AG20443 (cell line): ENCODE results near the gene PDE9A.
A peak's percentile ranks its signal among the peaks of the same experiment; 100 is the strongest.
"Not testable (repeated sequence)": the region's sequence is repeated elsewhere in the genome, so short reads cannot be mapped to it uniquely, and the experiment has no call there.

Experiments
- DNase-seq: peaks from one replicate; pipeline ENCODE4 v3.0.0; 2012; ENCODE audit warnings: low spot score, mixed read lengths

Gene PDE9A

DNA sequence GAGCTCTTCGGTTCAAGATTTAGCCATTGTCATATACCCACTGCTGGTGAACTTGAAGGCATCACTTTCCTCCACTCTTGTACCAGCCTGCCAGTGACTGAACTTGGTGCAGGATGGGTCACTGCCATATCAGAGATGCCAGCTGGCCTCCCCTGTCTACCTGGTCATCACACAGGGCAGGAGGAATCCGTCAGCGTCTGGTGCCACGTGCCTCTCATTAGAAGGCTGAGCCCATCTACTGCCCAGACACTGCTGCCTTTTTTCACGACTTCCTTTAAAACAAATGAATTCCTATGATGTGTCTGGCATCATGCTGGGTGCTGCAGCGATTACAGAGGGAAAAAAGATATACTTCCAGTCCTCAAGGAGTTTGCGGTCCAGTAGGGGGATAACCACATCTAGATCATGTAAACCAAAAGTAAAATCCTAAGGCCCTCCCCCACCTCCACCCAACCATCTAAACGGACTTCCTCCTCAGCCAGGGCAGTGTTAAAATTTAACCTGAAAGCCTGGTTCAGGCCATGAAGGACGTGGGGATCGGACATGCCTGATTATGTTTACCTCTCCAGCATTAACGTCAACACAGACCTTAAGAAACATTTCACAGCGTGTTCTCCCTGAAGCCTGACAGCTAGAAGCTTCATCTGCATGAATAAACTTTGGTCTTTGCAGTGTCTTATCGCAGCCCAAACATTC is 29.2 kb upstream of the PDE9A start:
- DNase-seq: no peak

DNA sequence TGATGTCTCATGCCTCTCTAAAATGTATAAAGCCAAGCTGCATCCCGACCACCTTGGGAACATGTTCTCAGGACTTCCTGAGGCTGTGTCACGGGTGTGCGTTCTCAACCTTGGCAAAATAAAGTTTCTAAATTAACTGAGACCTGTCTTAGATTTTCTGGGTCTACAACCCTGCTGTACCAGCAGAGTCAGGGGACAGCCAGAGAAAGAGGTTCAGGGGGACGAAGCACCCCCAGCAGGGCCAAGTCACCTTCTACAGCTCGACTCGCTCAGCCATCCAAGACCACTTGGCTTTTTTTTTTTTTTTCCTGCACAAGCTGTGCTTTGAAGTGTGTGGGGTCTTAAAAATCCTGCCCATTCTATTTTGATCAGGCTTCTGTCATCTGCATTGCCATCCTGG is 28.5 kb upstream of the PDE9A start:
- DNase-seq: no peak

DNA sequence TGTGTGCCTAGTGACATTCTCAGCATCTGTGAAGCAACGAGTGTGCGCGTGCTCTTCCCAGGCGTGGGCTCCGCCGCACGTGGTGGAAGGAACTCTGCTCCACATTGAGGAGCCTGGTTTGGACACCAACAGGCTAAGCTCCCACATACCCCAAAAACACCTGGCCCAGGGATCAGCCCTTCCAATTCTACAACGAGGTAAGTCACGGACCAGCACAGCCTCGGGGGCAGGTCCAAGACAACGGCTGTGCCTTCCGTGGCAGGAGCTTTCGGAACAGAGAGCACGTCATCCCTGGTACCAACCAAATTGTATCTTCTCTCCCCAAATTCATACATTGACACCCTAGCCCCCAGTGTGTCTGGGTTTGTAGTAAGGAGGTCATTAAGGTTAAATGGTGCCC is 27.2 kb upstream of the PDE9A start:
- no peak for DNase-seq

DNA sequence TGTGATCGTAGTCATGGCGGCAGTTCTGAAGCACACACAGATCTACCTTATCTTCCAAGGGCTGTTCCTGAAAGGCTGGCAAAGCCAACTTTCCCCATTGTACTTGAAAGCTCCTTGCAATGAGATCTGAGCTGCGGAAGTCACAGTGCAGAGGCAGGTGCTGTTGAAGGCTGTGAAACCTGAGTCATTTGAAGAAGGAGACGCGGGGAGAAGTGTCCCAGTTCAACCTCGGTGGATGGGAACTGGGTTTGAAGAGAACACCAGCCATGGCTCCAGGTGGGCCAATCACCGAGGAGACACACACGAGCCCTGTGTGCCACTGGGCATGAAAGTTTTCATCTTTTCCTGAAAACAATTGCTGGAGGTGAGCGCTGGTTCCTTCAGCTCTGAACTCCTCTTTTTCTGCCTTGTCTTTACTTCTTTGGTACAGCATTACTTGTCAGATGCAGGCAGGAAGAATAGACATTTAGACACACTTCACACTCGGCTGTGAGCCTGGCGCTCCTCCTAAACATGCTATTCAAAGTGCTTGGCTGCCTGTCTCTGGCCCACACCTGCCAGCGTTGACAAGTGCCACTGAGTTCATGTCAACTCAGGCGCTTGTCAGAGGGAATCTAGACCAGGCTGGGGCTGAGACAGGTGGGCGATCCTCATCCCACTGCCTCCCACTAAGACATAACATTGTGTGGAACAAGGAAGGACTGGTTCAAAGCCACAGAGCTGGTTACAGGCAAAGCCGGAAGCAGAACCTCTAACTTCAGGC is 25.7 kb upstream of the PDE9A start:
- DNase-seq: no peak

DNA sequence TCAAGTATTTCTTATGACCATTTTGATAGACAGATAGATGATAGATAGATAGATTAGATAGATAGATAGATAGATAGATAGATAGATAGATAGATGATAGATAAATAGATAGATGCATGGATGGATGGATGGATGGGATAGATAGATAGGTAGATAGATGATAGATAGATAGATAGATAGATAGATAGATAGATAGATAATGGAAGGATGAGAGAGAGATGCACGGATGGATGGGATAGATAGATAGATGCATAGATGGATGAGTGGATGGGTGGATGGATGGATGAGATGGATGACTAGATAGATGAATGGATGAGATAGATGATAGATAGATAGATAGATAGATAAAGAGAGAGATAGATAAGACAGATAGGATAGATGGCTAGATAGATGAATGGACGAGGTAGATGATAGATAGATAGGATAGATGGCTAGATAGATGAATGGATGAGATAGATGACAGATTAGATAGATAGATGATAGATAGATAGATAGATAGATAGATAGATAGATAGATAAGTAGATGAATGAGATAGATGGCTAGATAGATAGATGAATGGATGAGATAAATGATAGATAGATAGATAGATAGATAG is 24.9 kb upstream of the PDE9A start:
- DNase-seq: not testable (repeated sequence)

DNA sequence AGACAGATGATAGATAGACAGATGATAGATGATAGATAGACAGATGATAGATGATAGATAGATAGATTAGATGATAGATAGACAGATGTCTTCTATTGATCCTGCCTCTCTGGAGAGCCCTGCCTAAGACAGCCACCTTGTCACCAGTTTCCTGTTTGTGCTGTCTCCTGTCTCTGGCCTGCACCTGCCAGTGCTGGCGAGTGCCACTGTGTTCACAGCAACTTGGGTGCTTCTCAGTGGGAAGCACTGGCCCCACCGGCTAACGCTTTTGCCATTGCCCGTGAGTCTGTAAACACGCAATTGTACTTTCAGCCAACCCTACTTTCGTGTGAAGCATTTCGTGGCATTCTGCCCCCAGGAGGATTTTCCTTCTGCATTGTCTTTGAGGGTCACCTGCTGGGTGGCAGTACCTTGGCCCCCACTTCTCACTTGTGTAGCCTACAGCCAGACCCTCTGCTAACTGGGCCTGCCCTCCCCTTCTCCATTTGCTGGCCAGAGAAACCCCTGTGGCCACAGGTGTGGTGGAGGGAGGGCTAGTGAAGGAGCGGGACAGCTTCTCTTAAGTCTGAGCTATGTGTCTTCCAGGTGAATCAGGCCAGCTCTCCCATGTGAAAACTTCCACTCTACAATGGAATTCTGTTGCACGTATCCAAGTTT is 23.4 kb upstream of the PDE9A start:
- DNase-seq: no peak

DNA sequence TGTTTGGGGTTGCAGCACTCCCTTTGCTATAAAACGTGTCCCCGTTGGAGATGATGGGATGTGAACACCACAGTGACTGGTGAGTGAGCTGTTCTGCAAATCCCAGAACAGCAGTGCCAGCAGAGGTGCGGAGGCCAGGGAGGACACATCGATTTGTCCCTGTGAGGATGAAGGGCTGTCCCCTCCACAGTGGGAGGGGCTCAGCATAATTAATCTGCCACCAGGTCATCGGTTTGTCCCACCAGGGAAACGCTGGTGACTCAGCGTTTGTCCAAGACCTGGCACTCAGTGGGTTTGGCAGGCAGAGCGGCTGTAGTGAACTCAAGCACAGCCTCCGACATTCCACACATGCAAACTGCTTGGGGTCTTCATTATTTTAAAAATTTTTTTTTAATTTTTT is 22.8 kb upstream of the PDE9A start:
- DNase-seq: no peak

DNA sequence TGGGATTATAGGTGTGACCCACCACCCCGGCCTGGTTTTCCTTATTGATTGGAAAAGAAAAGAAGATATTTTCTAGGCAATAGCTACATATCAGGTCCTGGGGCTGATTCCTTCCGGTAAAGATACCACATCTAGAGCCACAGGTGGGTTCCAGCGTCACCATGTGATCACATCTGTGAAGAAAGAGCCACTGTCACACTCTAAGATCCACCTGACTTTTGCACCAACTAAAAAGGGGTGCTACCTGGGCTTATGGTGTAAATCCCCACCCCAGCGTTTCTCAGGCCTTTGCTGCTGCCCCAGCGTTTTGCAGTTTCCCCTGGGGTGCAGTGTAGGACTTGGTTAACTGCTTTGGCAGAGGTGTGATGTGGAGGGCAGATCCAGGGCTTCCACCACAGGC is 22.3 kb upstream of the PDE9A start:
- no peak for DNase-seq

DNA sequence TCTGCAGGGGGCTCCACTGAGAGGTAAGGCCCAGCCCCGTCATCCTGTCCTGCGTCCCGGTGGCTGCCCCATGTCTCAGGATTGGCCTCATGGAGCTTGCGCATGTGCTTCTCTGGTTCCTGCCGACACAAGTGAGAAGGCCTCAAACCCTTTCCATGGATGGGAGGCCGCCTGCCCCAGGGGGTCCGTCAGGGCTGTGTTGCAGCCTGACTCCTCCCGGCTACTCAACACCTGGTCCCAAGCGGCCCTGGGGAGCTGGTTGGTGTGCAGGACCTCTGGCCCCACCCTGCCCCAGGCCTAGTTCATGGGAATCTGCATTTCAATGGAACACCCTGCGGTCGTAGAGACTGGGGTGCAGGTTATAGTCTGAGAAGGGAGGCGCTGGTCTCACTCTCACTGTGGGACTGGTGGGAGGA is 21.1 kb upstream of the PDE9A start:
- DNase-seq: no peak

DNA sequence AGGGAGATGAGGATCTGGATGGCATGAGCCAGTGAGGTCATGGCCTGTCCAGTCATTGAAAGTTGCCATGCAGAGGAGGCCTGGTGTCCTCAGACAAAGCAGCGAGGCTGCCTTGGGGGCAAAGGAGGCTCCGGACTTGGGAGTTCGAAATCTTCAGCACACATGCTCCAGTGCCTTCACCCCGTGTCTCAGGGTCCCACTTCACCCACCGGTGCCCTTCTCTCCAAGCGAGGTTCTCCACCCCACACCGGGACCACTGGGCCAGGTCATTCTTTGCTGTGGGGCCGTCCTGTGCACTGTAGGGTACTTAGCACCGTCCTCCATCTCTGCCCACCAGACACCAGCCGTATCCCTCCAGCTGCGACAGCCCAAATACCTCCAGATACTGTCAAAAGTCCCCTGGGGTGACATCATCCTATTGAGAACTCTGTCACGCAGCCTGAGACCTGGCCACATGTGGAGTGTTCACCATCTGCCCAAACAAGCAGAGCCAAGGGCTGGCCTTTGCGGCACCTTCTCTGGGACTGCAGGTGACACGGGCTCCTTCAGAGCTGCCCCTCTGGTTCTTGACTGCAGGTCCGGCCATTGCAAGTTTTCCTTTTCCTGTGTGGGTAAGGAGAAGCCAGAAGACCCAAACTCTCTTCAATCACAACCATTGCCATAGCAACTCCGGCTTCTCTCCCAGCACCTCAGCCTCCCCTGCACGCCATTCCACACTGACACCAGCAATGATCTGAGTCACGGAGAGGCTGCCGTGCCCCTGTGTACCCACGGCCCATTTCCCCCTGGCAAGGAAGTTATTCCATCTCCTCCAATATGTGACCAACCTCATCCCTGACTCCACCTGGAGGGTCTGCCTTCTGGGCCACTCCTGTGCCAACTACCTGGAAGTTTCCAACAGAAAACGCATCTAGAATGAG is 20.4 kb upstream of the PDE9A start:
- DNase-seq: no peak

DNA sequence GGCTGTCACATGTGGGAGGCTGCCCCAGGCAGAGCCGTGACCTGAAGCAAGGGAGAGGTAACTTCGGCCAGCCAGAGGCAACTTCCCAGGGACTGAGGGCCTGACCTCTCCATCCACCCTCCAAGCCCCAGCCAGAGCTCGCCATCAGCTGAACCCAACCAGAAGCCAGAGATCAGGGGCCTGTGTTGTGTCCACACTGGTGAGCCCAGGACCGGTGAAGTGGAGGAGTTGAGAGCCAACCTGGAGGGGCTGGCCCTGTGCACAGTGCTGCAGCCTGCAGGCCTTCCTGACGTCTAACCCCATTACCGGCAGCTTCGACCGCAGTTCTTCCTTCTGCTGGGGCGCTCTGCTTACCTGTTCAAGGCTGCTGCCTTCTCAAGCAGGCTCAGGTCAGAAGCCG is 19.6 kb upstream of the PDE9A start:
- DNase-seq: no peak

DNA sequence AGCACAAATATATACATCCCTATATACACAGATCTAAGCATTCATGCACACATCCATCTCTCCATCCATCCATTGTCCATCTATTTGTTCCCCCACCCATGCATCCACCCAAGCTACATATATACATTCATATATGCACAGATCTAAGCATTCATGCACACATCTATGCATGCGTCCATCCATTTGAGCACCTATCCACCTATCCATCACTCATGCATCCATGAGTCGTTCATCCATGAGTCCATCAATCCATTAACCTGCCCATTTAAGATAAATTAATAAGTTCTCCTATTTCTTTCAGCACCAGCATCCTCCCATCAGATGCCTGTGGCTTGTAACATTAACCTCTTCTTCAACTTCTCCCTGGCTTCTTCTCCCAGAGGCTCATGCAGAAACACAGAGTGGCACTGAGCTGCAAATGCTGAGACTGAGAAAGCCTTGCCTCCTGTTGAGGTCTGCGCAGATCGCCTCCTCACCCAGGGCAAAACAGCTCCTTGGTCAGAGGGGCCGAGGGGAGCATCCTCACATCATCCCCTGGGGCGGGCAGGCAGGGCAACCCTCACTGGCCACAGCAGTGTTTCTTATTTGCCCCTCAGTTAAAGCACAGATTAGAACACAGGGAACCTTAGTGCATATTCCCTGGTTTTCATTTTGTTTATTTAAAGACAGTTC is 17.4 kb upstream of the PDE9A start:
- no peak for DNase-seq

DNA sequence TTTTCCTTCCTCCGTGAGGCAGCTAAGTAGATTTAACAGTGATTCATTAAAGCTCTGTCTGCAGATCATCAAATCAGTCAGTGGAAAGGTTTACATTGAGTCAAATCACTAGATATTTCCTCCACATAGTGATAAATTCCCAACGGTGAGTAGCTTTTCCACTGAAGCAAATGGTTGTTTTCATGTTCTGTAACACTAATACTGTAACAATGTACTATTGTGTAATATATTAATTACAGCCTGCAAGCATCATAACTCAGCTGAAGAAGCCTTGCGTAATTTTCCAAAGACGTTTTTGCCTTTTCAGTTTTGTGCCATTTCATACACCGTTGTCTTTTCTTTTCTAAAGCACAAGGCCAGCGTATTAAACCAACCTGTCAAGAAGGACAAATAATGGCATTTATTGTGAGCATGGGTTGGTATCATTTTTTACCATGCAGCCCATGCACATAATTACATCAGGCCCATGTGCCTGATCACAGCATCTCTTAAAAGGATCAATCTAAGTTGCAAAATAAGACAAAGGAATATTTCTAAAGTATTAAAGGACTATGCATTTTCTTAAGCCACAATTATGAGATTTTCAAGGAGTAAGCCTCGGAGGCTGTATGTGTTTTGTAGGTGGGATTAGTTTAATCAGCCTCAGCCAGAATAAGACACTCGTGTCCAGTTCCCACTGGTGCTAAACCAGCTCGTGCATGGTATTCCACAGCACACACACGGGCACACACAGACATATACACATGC is 16.7 kb upstream of the PDE9A start:
- peak; percentile 65 for DNase-seq

DNA sequence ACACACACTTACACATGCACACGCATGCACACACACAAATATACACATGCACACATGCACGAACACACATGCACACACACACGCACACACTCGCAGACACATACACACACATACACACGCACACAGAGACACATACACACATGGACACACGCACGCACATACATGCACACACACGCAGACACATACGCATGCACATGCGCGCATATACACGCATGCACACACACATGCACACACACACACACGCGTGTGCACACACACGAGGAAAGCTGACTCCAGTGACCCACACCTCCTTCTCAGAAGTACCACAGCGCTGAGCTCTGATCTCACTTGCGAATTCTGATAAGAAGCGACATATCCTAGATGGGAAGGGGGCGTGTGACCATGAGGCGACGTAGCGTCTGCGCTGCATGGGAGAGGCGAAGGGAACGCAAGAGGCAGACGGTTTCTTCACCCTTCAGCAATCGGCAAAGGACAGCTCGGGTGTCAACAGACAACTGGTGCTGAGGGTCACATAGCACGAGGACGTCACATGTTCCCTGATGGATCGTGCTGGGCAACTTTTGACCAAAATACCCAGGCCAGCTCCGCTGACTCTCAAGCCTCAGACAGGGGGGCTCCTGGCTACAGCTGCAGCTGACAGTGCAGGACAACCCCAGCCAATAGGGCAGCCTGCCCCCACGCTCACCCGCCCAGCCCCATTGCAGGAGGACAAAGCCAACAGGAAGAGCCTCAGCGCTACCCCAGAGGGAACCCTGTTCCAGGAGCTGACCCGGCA is 16.0 kb upstream of the PDE9A start:
- no peak for DNase-seq

DNA sequence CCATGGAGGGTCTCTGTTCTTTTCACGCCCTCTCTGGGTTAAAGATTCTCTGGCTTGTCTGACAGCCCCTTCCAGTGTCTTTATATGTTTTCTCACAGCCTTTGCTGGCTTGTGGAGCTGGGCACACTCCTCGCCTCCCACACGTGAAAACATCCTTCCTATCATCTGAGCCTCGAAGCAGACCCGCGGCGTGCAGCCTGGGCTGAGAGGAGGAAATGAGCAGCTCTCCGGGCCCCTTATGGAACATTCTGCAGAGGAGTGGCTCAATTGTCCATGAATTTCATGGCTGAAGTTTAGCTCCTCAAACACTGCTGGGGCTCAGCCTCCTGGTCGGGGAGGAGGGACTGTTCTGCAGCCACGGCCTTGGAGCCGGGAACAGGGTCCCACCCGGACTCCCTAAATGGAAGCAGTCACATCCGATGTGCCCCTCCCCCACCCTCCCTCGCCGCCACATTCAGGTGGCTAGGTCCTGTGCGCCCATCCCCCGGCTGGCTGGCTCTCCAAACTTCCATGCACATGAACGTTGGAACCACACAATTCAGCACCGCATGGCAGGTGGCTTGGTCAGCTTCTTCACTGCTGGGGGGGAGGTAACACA is 15.1 kb upstream of the PDE9A start:
- DNase-seq: no peak

DNA sequence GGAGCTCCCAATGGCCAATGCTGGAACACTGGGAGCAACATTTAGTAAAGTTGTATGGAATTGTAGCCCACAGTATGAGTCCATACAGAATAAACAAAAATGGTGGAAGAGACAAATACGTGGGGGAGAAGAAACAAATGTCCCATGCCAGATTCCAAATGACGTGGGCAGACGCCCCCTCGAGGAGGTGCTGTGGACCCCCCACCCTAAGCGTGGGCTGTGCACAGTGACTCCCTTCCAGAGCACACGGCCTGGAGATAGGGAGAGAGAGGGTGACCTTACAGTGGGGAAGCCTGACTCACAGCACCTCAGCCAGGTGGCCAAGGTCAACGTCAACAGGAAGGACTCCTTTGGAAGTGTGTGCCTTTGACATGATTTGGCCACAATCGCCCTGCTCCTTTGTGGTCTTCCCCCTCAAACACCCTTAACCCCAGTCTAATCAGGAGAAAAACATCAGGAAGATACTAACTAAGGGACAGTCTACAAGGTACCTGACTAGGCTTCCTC is 13.7 kb upstream of the PDE9A start:
- DNase-seq: no peak

DNA sequence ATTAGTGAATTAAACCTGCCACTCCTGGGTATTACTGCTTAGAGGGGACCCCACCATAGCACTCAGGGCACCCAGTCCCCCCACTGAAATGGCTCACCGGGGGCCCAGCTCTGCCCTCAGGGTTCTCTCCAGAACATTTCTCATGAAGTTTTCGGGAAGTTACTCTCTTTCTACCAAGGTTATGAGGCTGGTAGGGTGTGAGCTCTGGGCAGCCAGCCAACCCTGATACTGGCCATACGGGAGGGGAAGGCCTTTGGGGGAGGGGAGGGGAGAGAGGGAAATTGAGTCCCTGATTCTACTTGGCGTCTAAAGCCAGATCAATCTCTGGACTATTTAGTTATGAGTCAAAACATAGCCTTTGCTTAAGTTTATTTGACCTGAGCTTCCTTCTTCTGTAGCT is 12.9 kb upstream of the PDE9A start:
- no peak for DNase-seq

DNA sequence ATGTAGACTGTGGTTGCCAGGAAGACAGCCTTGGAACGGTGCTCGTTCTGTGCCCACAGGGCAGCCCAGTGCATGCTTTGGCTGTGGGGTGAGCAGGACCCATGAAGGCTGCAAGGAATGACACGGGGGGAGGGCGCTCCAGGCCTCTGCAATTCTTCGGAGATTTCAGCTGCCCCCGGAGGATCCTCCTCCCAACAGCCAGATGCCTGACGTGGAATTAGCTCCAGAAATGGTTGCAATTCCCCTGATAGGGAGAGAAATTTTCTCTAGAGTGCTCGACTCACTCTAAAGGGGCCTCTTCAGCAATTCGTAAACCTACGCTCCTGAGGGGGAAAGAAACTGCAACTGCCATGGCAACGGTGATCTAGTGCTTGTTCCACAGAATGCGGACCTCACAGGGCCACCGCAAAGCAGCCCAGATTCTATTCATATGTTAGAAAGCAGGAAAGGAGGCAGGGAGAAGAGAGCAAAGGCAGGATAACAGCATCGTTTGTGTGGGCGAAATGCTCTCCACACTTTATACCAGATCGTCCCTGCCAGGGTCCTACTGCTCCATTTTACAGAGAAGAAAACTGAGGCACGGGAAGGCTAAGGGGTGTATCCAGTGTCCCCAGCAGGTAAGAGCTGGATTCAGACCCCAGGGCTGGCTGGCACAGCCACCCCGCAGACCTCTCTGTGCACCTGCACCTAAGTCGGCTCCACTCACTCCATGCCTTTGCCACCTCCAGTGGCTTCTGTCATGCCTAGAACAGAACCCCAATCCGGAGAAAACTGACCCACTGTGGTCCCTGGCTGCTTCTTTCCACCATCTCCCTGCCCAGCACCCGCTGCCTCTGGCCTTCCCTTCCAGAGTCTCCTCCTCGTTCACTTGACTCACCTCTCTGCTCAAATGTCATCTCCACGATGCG is 11.9 kb upstream of the PDE9A start:
- no peak for DNase-seq
